ENCODE measurements around the gene G3BP1. TPM values are rescaled to one million over a fixed set of nuclear protein-coding genes. Genes with fewer than 3 reads are reported as not detected.
"Not testable (repeated sequence)": the region's sequence is repeated elsewhere in the genome, so short reads cannot be mapped to it uniquely, and the experiment has no call there.

G3BP1 gene
- 151 TPM for total RNA-seq

DNA sequence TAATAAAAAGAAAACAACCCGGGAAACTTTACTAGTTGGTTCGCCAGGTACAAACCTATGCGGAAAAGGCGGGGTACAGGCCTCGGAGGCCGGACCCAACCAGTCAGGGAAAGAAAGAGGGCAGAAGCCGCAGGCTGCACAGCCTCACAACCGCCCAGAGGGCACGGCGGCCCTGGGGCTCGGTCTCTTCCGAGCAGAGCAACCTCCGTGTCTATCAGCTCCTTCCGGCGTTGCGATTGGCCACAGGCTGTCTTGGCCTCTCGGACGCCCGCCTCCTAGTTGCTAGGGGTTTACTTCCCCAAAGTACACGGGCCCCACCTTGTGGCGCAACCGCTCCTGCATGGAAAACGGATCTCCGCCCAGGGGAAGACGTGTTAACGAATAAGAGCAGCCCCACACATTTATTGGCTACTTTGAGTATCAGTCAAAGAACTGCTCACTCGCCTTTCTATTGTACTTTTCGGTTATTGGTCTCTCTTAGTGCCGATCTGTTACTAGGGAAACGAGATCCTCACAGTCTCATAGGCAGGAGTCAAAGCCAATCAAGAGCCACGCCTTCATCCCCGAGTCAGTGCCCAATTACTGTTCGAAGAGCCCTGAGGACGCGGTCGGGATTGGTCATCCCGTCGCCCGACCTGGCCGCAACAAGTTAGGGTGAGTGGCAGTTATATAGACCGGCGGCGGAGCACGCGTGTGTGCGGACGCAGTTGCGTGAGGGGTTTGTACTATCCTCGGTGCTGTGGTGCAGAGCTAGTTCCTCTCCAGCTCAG, at the start of gene G3BP1:
G3BP1 (plus strand) TSS at position 696 of the 770 bp plus-strand sequence. CDS start 14,667 bp downstream, outside the sequence.
- peak; percentile 96 for ATAC-seq
- intact Hi-C loops (cut with DNase I), result no loop called here

DNA sequence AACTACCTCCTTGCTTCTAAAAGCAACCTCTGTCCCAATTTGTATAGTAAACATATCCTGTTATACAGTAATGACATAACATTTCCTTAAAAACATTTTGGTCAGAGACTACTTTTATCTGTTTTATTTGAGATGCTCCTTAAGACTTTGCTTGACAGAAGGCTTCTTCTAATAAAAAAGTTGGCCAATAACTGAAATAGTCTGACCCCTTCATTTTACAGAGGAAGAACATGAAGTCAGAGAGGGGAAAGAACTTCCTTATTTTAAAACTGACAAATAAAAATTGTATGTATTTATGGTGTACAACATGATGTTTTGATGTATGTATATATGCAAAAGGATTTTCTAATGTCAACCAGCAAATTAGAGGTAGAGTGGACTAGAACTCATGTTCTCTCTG, 49.2 kb upstream of the G3BP1 start:
- intact Hi-C loops (cut with DNase I), result no loop called here
- no peak for ATAC-seq
- no peak for DNase-seq (ENCODE audit: low spot score)

More for the DNA sequence above, at the start of gene G3BP1:
- peak; percentile 100 for DNase-seq (ENCODE audit: low spot score)

DNA sequence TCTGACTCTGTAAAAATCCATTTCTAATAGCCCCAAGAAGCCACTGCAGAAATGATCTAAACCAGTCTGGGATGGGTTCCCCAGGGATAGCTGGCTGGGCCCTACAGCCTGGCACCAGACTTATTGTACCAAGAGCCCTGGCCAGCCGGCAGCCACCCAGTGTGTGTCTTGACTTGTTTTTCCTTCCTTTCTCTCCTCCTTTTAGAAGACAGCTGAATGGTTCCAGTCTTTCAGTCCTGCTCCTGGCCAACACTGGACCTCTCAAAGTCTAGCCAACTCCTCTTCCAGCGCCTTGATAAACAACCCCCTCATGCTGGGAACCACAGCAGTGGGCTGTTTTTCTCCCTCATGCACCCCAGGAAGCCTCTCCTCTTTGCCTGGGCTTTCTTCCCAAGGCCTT, 47.4 kb upstream of the G3BP1 start:
- intact Hi-C loops (cut with DNase I), result no loop called here
- ATAC-seq (no peak), DNase-seq (ENCODE audit: low spot score) (no peak)

DNA sequence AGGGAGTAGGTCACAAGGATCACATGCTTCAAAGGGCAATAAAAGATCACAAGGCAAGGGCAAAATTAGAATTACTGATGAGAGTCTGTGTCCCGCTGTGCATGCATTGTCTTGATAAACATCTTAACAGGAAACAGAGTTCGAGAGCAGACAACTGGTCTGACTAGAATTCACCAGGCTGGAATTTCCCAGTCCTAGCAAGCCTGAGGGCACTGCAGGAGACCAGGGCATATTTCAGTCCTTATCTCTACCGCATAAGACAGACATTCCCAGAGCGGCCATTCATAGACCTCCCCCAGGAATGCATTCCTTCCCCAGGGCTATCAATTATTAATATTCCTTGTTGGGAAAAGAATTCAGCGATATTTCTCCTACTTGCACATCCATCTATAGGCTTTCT, 42.2 kb upstream of the G3BP1 start:
- ATAC-seq, result not testable (repeated sequence)

DNA sequence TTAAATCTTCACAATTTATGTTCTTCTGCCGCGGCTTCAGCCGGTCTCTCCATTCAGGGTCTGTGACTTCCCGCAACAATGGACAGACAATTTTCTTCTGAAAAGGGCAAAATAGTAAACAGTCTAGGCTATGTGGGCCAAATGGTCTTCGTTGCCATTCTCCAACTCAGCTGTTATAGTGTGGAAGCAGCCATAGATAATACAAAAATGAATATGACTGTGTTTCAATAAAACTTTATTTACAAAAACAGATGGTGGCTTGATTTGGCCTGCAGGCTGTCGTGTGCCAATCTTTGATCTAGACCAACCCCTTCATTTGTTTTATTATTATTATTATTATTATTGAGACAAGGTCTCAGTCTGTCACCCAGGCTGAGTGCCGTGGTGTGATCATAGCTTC, 41.4 kb upstream of the G3BP1 start:
- no peak for DNase-seq (ENCODE audit: low spot score)
- intact Hi-C loops (cut with DNase I), result no loop called here
- no peak for ATAC-seq

More for the DNA sequence above, 42.2 kb upstream of the G3BP1 start:
- DNase-seq (ENCODE audit: low spot score); intact Hi-C loops (cut with DNase I): not testable (repeated sequence)

DNA sequence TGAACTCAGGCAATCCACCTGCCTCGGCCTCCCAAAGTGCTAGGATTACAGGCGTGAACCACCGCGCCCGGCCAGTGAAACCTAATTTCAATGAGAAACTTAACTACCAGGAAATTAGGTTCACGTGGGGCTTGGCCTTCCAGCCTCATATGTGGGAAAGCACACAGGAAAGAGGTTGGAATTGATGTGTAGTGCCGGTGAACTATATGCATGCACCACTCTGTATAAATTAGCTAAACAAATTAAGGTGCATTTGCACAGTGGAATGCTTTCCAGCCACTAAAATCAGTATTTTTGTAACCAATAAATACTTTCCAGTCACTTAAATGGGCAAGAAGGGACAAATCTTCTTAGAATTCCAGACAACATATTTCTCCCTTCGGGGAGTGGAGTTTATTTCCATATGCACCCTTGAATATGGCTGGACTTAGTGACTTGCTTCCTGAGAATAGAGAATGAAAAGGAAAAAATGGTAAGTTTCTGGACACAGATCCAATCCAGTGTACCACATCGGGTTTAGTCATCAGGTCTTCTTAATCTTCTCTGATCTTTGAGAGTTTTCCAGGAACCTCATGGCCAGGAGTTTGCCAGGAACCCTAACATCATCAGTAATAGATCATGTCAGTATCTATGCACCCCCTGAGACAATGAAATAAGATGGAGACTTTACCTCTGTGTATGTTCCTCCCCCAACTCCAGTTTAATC, 38.2 kb upstream of the G3BP1 start:
- DNase-seq (ENCODE audit: low spot score) (no peak), ATAC-seq (no peak)
- intact Hi-C loops (cut with DNase I), result no loop called here

DNA sequence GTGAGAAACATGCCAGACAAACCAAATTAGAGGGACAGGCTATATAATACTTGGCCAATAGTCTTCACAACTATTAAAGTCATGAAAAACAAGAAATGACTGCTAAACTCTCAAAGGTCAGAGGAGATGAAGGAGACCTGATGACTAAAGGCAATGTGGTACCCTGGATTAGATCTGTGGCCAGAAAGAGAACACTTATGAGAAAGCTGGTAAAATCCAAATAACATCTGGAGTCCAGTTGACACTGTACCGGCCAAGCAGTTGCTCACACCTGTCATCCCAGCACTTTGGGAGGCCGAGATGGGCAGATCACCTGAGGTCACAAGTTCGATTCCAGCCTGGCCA, 37.7 kb upstream of the G3BP1 start:
- intact Hi-C loops (cut with DNase I), result no loop called here
- no peak for ATAC-seq
- no peak for DNase-seq (ENCODE audit: low spot score)

DNA sequence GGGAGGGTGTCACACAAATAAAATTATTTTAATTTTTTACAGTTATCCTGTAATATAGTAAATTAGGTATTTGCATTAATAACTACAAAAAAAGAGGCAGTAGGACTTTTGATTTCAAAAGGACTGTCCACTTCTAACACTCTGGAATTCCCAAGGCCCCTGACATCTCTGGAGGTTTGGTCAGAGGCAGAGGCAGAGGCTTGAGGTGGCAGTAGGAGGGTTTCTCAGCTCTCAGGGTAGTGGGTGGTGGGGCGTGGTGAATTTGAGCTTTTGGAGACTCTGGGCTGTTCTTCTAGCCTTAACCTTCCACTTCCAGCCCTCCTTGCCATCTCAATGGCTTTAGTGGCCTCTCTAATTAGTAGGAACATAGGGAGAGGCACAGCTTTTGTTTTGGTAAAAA, 36.1 kb upstream of the G3BP1 start:
- intact Hi-C loops (cut with DNase I), result no loop called here
- ATAC-seq (no peak), DNase-seq (ENCODE audit: low spot score) (no peak)

DNA sequence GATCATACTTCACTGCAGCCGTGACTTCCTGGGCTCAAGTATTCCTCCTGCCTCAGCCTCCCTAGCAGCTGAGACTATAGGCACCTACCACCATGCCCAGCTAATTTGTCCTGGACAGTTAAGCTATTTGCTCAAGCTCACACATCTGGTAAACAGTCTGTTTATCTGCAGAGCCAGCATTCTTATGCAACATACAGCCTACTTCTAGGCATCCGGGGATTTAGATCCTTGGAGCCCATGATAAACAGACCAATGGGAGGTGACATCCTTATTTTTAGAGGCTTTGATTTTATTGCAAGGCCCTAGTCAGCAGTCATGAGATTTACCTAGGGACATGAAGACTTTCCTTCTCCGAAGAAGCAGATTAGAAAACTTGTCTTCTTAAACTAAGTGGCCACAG, 34.3 kb upstream of the G3BP1 start:
- intact Hi-C loops (cut with DNase I), result no loop called here
- ATAC-seq (no peak), DNase-seq (ENCODE audit: low spot score) (no peak)

DNA sequence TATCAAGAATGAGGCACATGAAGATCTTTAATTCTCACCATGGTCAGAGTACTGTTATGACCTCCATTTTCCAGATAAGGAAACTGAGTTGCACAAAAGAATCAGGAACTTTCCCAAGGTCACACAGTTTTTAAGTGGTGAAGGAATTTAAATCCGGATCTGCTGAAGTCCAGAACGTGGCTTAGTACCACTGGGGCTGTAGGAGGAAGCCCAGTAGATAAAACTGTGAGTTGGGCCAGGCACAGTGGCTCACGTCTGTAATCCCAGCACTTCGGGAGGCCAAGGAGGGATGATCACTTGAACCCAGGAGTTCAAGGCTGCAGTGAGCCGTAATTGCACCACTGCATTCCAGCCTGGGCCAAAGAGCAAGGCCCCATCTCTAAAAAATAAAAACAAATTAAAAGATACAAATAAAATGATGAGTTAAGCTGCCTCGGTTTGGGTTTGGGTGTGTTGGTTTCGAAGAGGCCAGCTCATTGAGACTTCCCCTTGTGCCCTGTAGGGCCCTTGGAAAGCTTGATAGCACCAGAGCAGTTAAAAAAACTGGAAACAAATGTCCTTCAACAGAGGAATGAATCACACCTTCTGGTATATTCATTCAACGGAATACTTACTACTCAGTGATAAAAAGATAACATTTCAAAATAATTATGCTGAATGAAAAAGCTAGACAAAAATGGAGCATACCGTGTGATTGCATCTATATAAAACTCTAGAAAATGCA, 33.5 kb upstream of the G3BP1 start:
- intact Hi-C loops (cut with DNase I), result no loop called here
- DNase-seq (ENCODE audit: low spot score) (no peak), ATAC-seq (no peak)

DNA sequence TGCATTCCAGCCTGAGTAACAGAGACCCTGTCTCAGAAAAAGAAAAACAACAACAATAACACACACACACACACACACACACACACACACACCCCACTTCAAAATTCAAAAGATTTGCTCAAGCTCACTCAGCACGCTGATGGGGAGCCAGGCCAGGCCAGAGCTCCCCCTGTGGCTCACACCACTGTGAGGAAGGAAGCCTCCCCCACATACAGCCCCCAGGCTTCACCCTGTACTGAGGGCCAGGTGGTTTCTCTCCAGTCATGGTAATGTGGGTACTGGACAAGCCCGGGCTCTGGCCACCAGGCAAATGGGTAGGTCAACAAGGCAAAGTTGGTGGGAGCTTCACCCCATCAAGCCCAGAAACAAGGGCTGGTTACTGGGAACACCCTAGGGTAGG, 32.4 kb upstream of the G3BP1 start:
- no peak for DNase-seq (ENCODE audit: low spot score)
- peak; percentile 2 for ATAC-seq
- intact Hi-C loops (cut with DNase I), result no loop called here

DNA sequence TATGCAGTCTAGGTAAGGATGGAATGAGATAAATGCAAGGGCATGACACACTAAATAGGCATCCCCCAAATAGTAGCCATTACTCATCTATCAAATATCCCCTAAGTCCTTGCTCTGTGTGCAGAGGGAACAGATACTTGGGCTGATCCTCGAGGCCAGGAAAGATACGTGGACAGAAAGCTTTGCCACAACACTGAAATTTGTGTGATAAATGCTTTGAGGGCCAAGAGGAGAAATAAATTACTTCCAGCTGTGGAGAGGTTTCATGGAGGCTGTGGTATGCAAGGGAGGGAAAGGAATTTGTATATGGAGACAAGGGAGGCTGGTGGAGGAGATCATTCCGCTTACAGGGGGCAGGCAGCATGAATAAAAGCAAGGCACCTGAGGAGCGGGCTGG, 31.8 kb upstream of the G3BP1 start:
- DNase-seq (ENCODE audit: low spot score) (no peak), ATAC-seq (peak; percentile 55)
- intact Hi-C loops (cut with DNase I), result loop anchor here (2.0 to 10.0 kb wide), 2 partner anchors 81 to 295 kb away; partner anchors contain the start of gene SLC36A1

DNA sequence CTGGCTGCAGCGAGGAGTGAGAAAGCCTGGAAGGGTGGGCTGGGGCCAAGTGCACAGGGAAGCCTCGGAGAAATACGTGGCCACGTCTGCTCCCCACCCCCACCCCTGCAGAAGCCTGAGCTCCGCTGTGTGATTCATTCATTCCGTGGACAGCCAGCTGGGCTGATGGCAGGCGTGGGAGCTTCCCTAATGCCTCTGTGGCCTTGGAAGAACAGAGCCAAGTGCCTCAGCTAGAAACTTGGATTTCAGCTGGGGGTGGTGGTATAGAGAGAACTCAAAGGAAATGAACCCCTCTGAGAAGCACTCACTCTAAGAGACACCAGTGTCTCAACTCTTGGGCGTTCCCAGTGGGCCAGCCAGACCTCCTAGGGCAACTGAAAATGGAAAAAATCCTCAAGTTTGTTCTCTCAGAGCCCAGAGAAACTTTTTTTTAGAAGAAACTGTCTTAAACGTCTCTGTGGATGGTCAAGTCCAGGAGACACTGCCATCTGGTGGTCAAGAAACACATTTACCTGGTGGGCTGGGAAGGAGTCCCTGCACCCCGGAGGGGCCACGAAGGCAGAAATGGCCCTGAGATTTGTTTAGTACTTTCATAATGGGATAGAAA, 31.3 kb upstream of the G3BP1 start:
- intact Hi-C loops (cut with DNase I), result loop anchor here (2.0 to 10.0 kb wide), 2 partner anchors 82 to 296 kb away; partner anchors contain the start of gene SLC36A1
- DNase-seq (ENCODE audit: low spot score), result peak; percentile 75
- peak; percentile 87 for ATAC-seq

DNA sequence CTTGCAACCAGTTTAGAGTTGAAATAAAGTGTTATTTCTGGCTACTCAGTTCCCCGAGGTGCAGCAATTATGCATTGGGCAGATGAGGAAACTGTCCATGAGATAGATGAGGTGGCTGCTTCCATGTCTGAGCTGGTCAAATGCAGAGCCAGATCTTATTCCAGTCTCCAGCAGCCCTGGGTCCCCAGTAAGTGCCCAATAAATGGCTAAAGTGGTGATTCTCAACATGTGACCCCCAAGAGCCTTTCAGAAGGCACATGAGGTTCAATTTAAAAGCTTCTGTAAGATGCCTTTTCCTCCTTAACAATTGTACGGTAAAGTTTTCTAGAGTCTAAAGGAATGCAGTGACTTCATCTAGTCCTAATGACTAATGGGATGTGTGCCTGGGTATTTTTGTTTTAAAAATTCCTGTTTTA, 30.8 kb upstream of the G3BP1 start:
- ATAC-seq, result peak; percentile 11
- DNase-seq (ENCODE audit: low spot score), result no peak
- intact Hi-C loops (cut with DNase I), result loop anchor here (2.0 to 10.0 kb wide), 2 partner anchors 82 to 296 kb away; partner anchors contain the start of gene SLC36A1

DNA sequence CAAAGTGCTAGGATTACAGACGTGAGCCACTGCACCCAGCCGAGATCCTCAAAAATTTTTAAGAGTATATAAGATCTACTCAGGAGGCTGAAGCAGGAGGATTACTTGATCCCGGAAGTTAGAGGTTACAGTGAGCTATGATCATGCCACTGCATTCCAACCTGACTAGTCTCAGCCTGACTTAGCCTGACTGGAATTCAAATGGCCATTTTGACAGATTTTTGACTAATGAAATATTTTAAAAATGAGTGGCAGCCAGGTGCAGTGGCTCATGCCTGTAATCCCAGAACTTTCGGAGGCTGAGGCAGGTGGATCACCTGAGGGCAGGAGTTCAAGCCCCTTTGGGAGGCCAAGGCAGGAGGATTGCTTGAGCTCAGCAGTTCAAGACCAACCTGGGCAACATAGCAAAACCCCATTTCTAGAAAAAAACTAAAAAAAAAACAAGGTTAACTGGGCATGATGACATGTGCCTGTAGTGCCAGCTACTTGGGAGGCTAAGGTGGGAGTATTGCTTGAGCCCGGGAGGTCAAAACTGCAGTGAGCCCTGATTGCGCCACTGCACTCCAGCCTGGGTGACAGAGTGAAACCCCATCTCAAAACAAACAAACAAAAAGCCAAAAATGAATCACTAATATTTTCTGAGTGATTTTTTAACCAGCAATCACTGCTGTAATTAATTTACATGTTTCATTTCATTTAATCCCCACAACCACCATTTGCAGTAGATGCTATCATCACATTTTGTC, 29.9 kb upstream of the G3BP1 start:
- DNase-seq (ENCODE audit: low spot score), result no peak
- ATAC-seq, result no peak
- intact Hi-C loops (cut with DNase I), result loop anchor here (2.0 to 10.0 kb wide), 2 partner anchors 83 to 297 kb away; partner anchors contain the start of gene SLC36A1

DNA sequence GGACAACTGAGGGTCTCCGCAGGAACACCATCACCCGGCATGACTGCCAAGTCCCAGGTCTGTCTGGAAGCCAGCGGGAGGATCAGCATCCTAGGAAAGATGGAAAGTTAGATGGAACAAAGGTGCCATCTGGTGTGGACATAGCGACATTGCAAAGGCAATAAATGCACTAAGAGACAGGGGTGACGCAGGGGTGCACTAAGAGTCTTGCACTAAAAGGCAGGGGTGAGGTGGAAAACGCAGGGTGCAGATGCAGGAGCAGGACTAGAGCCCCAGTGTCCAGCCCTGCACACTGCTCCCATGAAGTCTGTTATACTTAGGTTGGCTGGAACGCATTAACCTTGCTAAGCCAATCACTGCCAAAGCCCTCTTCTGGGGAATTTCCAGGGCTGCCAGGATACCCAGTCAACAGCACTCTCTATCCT, 28.9 kb upstream of the G3BP1 start:
- intact Hi-C loops (cut with DNase I), result loop anchor here (10.0 kb wide), 1 partner anchor 298 kb away; the partner anchor contains the start of gene SLC36A1
- peak; percentile 47 for ATAC-seq
- peak; percentile 66 for DNase-seq (ENCODE audit: low spot score)

DNA sequence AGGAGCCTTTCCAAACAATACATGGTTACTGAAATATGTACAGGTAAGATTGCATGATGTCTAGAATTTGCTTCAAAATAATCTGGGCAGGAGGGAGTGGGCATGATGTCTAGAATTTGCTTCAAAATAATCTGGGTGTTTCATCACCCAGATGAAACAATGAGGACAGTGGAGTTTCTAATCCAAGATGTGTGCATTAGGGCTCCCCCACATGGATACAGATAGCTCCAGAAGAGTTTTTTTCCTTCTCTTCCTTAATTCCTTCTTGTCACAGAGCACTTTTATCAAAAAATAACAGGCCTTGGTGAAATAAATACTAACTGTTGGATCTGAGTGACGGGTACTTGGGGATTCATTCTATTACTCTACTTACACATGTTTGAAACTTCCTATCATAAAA, 28.2 kb upstream of the G3BP1 start:
- ATAC-seq (no peak), DNase-seq (ENCODE audit: low spot score) (no peak)
- intact Hi-C loops (cut with DNase I), result loop anchor here (10.0 kb wide), 1 partner anchor 299 kb away; the partner anchor contains the start of gene SLC36A1

DNA sequence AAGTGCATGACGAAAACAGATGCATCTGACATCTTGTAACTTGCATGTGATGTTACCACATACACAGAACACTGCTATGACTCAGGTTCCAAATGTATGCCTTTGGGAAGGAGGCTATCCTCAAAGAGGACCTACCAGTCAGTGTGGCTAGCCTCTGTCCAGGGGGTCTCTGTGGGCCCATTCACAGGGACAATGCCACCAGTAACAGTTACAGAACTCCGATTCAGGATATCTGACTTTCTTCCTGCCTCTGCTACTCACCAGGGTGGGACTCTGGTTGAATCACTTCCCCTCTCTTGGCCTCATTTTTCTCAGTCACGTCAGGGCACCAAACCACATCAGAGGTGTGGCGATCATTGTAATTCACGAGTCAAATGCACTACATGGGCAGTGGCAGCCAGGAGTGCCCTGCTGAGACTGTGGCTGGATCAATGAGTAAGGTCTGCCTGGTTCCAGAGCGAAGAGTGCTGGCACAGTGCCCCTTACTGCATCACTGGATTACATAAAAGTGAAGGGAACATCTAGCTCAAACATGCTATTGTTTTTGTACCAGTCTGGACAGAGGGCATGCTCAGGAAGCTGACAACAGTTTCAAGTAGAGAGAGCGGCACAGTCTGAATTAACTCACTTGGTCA, 26.6 kb upstream of the G3BP1 start:
- DNase-seq (ENCODE audit: low spot score), result no peak
- intact Hi-C loops (cut with DNase I), result loop anchor here (10.0 kb wide), 1 partner anchor 300 kb away; the partner anchor contains the start of gene SLC36A1
- no peak for ATAC-seq
